ENCODE results near the gene TIMP4. TPM values are rescaled to one million over a fixed set of nuclear protein-coding genes. Genes with fewer than 3 reads are reported as not detected.

TIMP4 gene
- total RNA-seq, 1 experiment from 2014 or later: 8.4 TPM

DNA sequence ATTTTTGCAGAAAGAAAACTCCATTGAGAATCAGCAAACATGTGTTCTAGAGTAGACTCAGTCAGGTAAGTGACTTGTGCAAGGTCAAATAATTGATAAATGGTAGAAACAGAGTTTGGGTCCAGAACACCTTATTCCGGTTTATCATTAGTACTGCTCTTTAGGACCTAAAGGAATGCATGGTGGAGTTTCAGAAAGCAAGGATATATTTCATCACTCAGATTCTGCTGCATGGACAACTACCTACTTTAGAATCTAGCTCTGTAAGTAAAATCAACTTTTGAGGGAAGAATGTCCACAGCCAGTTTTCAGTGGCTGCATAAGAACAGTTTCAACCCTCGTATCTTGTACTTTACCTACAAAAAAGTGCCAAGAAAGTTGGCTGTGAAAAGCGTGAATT is 43.6 kb downstream of the TIMP4 start:
- H3T11ph ChIP-seq (ENCODE audit: low read length): no peak overlapping the region
- H3K14ac ChIP-seq (ENCODE audit: insufficient read depth, low read length): no peak overlapping the region
- Mint-ChIP-seq H3K9me3 (peaks cover 11 to 17% of the 10 kb centered on the region in 2 experiments), H3K27ac (no peak overlapping the region), H3K4me3 (no peak overlapping the region), H3K36me3 (ENCODE audit: insufficient read depth in 1 of 3, low read depth in 3 of 3) (peaks cover 11 to 13% (median 12%) of the 10 kb centered on the region in 3 experiments), H3K27me3 (ENCODE audit: low read depth) (peaks cover 4% of the 10 kb centered on the region), H3K4me1 (no peaks in the 10 kb centered on the region)
- H4K8ac ChIP-seq (replicated peaks; ENCODE audit: insufficient read length, low read depth, low read length): no peak overlapping the region
- H2AFZ ChIP-seq (ENCODE audit: low read length): no peak overlapping the region
- H3K23ac ChIP-seq (ENCODE audit: insufficient read length, low read depth, low read length): no peak overlapping the region
- H3K27ac ChIP-seq (ENCODE audit: insufficient read length, low read depth, low read length): no peak overlapping the region
- H4K20me1 ChIP-seq (ENCODE audit: control insufficient read depth, insufficient read depth, insufficient read length): no peaks in the 10 kb centered on the region
- H3K9me3 ChIP-seq (ENCODE audit: control insufficient read depth, low read depth, low read length): no peaks in the 10 kb centered on the region
- H2BK5ac ChIP-seq (ENCODE audit: insufficient read length, low read length): no peak overlapping the region
- no peak overlapping the region for H3K56ac ChIP-seq (ENCODE audit: insufficient read length, low read depth, low read length)
- no peak overlapping the region for H3K4me2 ChIP-seq (ENCODE audit: insufficient read depth, insufficient read length, low read length)
- no peak for DNase-seq
- H4K91ac ChIP-seq (ENCODE audit: insufficient read length, low read depth, low read length): no peak overlapping the region
- H3K18ac ChIP-seq (ENCODE audit: insufficient read length, low read depth, low read length): no peak overlapping the region
- H2BK120ac ChIP-seq (ENCODE audit: low read depth, low read length, poor library complexity, severe bottlenecking): no peak overlapping the region
- no peaks in the 10 kb centered on the region for H3K79me2 ChIP-seq (ENCODE audit: insufficient read depth, low read length)
- no peak overlapping the region for H2BK15ac ChIP-seq (ENCODE audit: low read depth, low read length)
- H4K5ac ChIP-seq (ENCODE audit: insufficient read length, low read depth, low read length): no peak overlapping the region
- H3K79me1 ChIP-seq (ENCODE audit: insufficient read depth, low read depth, low read length, poor library complexity, severe bottlenecking): no peaks in the 10 kb centered on the region
- H3K4ac ChIP-seq (ENCODE audit: low read depth, low read length): no peak overlapping the region
- no peak overlapping the region for H2BK20ac ChIP-seq (ENCODE audit: low read depth, low read length, poor library complexity, severe bottlenecking)
- no CpG with 5 or more reads among the region's 3 CpGs for WGBS (ENCODE audit: extremely low coverage, insufficient read length, low lambda C conversion rate)
- H3K4me1 ChIP-seq (ENCODE audit: insufficient read depth, low read length): no peaks in the 10 kb centered on the region
- H3K23me2 ChIP-seq (ENCODE audit: insufficient read length, low read depth, low read length, poor library complexity, severe bottlenecking): no peaks in the 10 kb centered on the region
- TF ChIP-seq, protein P1, sequence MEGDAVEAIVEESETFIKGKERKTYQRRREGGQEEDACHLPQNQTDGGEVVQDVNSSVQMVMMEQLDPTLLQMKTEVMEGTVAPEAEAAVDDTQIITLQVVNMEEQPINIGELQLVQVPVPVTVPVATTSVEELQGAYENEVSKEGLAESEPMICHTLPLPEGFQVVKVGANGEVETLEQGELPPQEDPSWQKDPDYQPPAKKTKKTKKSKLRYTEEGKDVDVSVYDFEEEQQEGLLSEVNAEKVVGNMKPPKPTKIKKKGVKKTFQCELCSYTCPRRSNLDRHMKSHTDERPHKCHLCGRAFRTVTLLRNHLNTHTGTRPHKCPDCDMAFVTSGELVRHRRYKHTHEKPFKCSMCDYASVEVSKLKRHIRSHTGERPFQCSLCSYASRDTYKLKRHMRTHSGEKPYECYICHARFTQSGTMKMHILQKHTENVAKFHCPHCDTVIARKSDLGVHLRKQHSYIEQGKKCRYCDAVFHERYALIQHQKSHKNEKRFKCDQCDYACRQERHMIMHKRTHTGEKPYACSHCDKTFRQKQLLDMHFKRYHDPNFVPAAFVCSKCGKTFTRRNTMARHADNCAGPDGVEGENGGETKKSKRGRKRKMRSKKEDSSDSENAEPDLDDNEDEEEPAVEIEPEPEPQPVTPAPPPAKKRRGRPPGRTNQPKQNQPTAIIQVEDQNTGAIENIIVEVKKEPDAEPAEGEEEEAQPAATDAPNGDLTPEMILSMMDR (conservative IDR thresholded peaks at IDR 0.05): no peak
- H2BK12ac ChIP-seq (ENCODE audit: insufficient read length, low read depth, low read length): no peak overlapping the region
- H3K27me3 ChIP-seq (ENCODE audit: insufficient read depth, low read length): no peaks in the 10 kb centered on the region
- H3K9ac ChIP-seq (ENCODE audit: extremely low read depth, insufficient read length, low read length): no peak overlapping the region
- H2AK5ac ChIP-seq (ENCODE audit: insufficient read length, low read length): no peak overlapping the region
